Endothelial cell of umbilical vein (primary cell): ENCODE measurements around the gene MOB3A. TPM values are rescaled to one million over a fixed set of nuclear protein-coding genes. Genes with fewer than 3 reads are reported as not detected.

Source experiments
- BruUV-seq: library from RNA; stranded (reverse); fragments of 400-500 nt; replicated peaks from 2 replicates; lab custom pipeline; 2021; lab: Mats Ljungman, UMichigan
- CTCF ChIA-PET: fragments of 300-600, 350-600 bp; sonication (Branson Sonifier 250); formaldehyde crosslinking; loops from one replicate; lab custom pipeline; 2021; ENCODE audit warnings: antibody characterized with exemption, inconsistent platforms; lab: Charles Lee
- POLR2A ChIA-PET: fragments of 300-600, 350-600 bp; sonication (Branson Sonifier 250); formaldehyde crosslinking; loops from one replicate; lab custom pipeline; 2021; ENCODE audit warnings: antibody characterized with exemption, inconsistent platforms; lab: Charles Lee
- DNase-seq: peaks from one replicate; pipeline ENCODE4 v3.0.0-alpha.2; 2011; ENCODE audit warnings: low read depth, low spot score
- FAIRE-seq: peaks from 2 replicates; lab custom pipeline; 2011; peaks lifted over from hg19 to GRCh38; lab: Jason Lieb, UNC
- H2AFZ ChIP-seq: 2 replicates; pipeline ENCODE4 v1.6.0; 2012; ENCODE audit warnings: low read depth, low read length, control low read depth, inconsistent platforms
- H3K27ac ChIP-seq: 2 replicates; pipeline ENCODE4 v1.5.1; 2011; ENCODE audit warnings: low read depth, mild to moderate bottlenecking, control low read depth, low read length, moderate library complexity; ENCODE audit not compliant: insufficient read depth
- H3K27me3 ChIP-seq, 2 experiments: 2 replicates each; pipeline versions ENCODE4 v1.6.0 to v1.6.1; 2011; ENCODE audit warnings: low read length in 2 of 2, mixed read lengths in 1 of 2; ENCODE audit not compliant: control insufficient read depth in 2 of 2, insufficient read depth in 2 of 2
- H3K36me3 ChIP-seq, 2 experiments: 2 replicates in 1 of 2; 3 replicates in 1 of 2; pipeline ENCODE4 v1.5.1; 2011; ENCODE audit warnings: low read length in 2 of 2, mild to moderate bottlenecking in 1 of 2, moderate library complexity in 1 of 2; ENCODE audit not compliant: control insufficient read depth in 2 of 2, insufficient read depth in 2 of 2; ENCODE audit errors: extremely low read depth in 1 of 2
- H3K4me1 ChIP-seq: 3 replicates; pipeline ENCODE4 v1.5.1; 2011; ENCODE audit warnings: mild to moderate bottlenecking, low read length; ENCODE audit not compliant: control insufficient read depth, insufficient read depth; ENCODE audit errors: extremely low read depth
- H3K4me2 ChIP-seq: 2 replicates; pipeline ENCODE4 v1.6.1; 2011; ENCODE audit warnings: low read length, control low read depth, mixed read lengths; ENCODE audit not compliant: insufficient read depth
- H3K4me3 ChIP-seq, 3 experiments: fragments of 200-600 bp in 1 of 3; sonication (generic), shearing (Covaris generic) in 1 of 3; replicated peaks in 1 of 3; 2 replicates each; pipeline ENCODE4 v1.5.1; 2011 to 2016; ENCODE audit warnings: control low read depth in 3 of 3, low read length in 3 of 3, mild to moderate bottlenecking in 2 of 3, inconsistent platforms in 1 of 3, low read depth in 1 of 3, moderate library complexity in 1 of 3; ENCODE audit not compliant: insufficient read depth in 1 of 3
- H3K79me2 ChIP-seq: 2 replicates; pipeline ENCODE4 v1.6.0; 2012; ENCODE audit warnings: low read length, inconsistent platforms; ENCODE audit not compliant: control insufficient read depth, insufficient read depth
- H3K9ac ChIP-seq: replicated peaks from 2 replicates; pipeline ENCODE3; 2011; ENCODE audit warnings: low read length, control low read depth; ENCODE audit not compliant: insufficient read depth; ENCODE audit errors: extremely low read depth
- H3K9me1 ChIP-seq: replicated peaks from 3 replicates; pipeline ENCODE4 v1.6.0; 2011; ENCODE audit warnings: mild to moderate bottlenecking, low read length; ENCODE audit not compliant: control insufficient read depth, insufficient read depth; ENCODE audit errors: extremely low read depth
- H3K9me3 ChIP-seq: replicated peaks from 2 replicates; pipeline ENCODE4 v1.5.1; 2012; ENCODE audit warnings: low read length, inconsistent platforms; ENCODE audit not compliant: control insufficient read depth, insufficient read depth
- H4K20me1 ChIP-seq: replicated peaks from 2 replicates; pipeline ENCODE3; 2011; ENCODE audit warnings: mild to moderate bottlenecking, low read length; ENCODE audit not compliant: control insufficient read depth, insufficient read depth; ENCODE audit errors: extremely low read depth
- CTCF ChIP-seq, 2 donors: IDR thresholded peaks; 1 replicate in 1 of 2; 2 replicates in 1 of 2; pipeline ENCODE4 v1.5.1; 2011; ENCODE audit warnings: low read length in 2 of 2, mild to moderate bottlenecking in 2 of 2, moderate library complexity in 2 of 2, control low read depth in 1 of 2, inconsistent platforms in 1 of 2, low read depth in 1 of 2; ENCODE audit not compliant: insufficient read depth in 1 of 2; ENCODE audit errors: extremely low read depth in 1 of 2
- EZH2 ChIP-seq: IDR thresholded peaks from 2 replicates; pipeline ENCODE4 v1.6.1; 2012; ENCODE audit warnings: borderline replicate concordance, low read depth, mild to moderate bottlenecking, moderate library complexity, low read length, inconsistent platforms; ENCODE audit not compliant: severe bottlenecking
- FOS ChIP-seq: IDR thresholded peaks from 2 replicates; pipeline ENCODE4 v1.6.1; 2011; ENCODE audit warnings: mild to moderate bottlenecking, low read length, moderate library complexity, borderline replicate concordance; ENCODE audit not compliant: insufficient read depth
- GATA2 ChIP-seq: IDR thresholded peaks from 2 replicates; pipeline ENCODE4 v1.7.0; 2011; ENCODE audit warnings: low read depth, mild to moderate bottlenecking, moderate library complexity, mixed read lengths, low read length; ENCODE audit not compliant: insufficient read length, insufficient read depth
- JUN ChIP-seq: IDR thresholded peaks from 2 replicates; pipeline ENCODE4 v1.6.1; 2011; ENCODE audit warnings: borderline replicate concordance, low read depth; ENCODE audit not compliant: insufficient read length, insufficient read depth
- MYC ChIP-seq: IDR thresholded peaks from one replicate; pipeline ENCODE4 v1.6.1; 2011; ENCODE audit warnings: mild to moderate bottlenecking, low read depth, low read length
- POLR2A ChIP-seq: IDR thresholded peaks from 2 replicates; pipeline ENCODE4 v1.6.1; 2012; ENCODE audit warnings: low read depth, mild to moderate bottlenecking, control low read depth, low read length
- POLR2AphosphoS5 ChIP-seq: IDR thresholded peaks from 2 replicates; pipeline ENCODE4 v1.6.1; 2012; ENCODE audit warnings: low read depth, mild to moderate bottlenecking, control low read depth, low read length, moderate library complexity; ENCODE audit not compliant: insufficient read depth
- dilution Hi-C: fragments of 300-500 bp; cut with MboI; formaldehyde crosslinking; loops from one replicate; pipeline ENCODE4 v1.15.0; 2019; ENCODE audit warnings: low sequenced_read_pairs; ENCODE audit not compliant: extremely low pct_ligation_motif_present
- intact Hi-C: fragments of 100-400 bp; cut with micrococcal nuclease; formaldehyde crosslinking; loops from one replicate; pipeline ENCODE4 v1.10.0; 2022
- polyA plus RNA-seq, 4 experiments: library from polyadenylated mRNA; depleted of rRNA in 3 of 4; stranded (reverse) in 3 of 4; unstranded in 1 of 4; fragments of >200 nt; gene quantifications; 2 replicates each; pipeline versions ENCODE4 v1.2.1 to v1.2.3, GENCODE V29; 2011 to 2012; ENCODE audit warnings: missing spikeins in 1 of 4
- total RNA-seq: library from RNA; stranded (reverse); gene quantifications from 2 replicates; pipeline ENCODE4 v1.2.3, GENCODE V29; 2021
- TF ChIP-seq, protein P1 (sequence below): IDR thresholded peaks from 2 replicates; pipeline ENCODE4 v1.6.1; 2011; ENCODE audit not compliant: insufficient read depth, insufficient read length

MOB3A gene
- total and polyA plus RNA-seq, 2 donors (not counting 3 experiments of a cell fraction or from before 2014, with no cell fraction given) = 46.5 to 59.7 TPM

- Histone ChIP-seq H3K9me1 (no peaks in the 10 kb centered on the region), H3K9me3 (no peaks in the 10 kb centered on the region), H4K20me1 (no peaks in the 10 kb centered on the region), H3K4me3 (no peak overlapping the region), H3K79me2 (peaks cover 12% of the 10 kb centered on the region), H3K27ac (peak overlapping the region; percentile 69), H2AFZ (no peak overlapping the region), H3K4me1 (peaks cover 16% of the 10 kb centered on the region), H3K9ac (peak overlapping the region; percentile 39), H3K4me2 (no peak overlapping the region), H3K27me3 (no peaks in the 10 kb centered on the region), H3K36me3 (peaks cover 4 to 60% of the 10 kb centered on the region in 2 experiments)
- POLR2A ChIA-PET = interaction anchor here (1.3 kb wide), 1 partner anchor 10 kb away, joined by 3 read pairs; no protein-coding TSS in a partner anchor
- dilution Hi-C loops (no loop called here), intact Hi-C loops (loop anchor here (1.0 kb wide), 1 partner anchor 9 kb away; the partner anchor contains the start of gene MKNK2)
- FAIRE-seq = peak; percentile 91
- CTCF ChIA-PET = interaction anchor here (0.7 to 1.1 kb wide), 3 partner anchors 9 to 220 kb away, joined by 4 to 6 read pairs (median 5); no protein-coding TSS in a partner anchor
- BruUV-seq = no TSS peak
- TF ChIP-seq EZH2 (no peak), CTCF (IDR thresholded peaks at IDR 0.05; ENCODE audit: extremely low read depth in 1 of 2, insufficient read depth in 1 of 2, low read depth in 1 of 2, low read length in 2 of 2) (no peak), POLR2A (no peak), MYC (no peak), FOS (no peak), GATA2 (no peak), JUN (no peak), POLR2AphosphoS5 (no peak)
- TF ChIP-seq, protein P1, sequence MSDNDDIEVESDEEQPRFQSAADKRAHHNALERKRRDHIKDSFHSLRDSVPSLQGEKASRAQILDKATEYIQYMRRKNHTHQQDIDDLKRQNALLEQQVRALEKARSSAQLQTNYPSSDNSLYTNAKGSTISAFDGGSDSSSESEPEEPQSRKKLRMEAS = no peak
- peak; percentile 83 for DNase-seq
Measured at GRCh38 chr19:2041683-2042484, 54.2 kb downstream of the MOB3A start.
